GM21723 (cell line): Measurements from ENCODE around the gene LDLRAD4.
A peak's percentile ranks its signal among the peaks of the same experiment; 100 is the strongest.
"Not testable (repeated sequence)": the region's sequence is repeated elsewhere in the genome, so short reads cannot be mapped to it uniquely, and the experiment has no call there.

ENCODE experiments used
- ATAC-seq: cut with Tn5 transposase; IDR thresholded peaks from one replicate; pipeline ENCODE4 v1.9.1; 2021; ENCODE audit warnings: mild to moderate bottlenecking, moderate library complexity; ENCODE audit not compliant: unreplicated experiment

LDLRAD4 gene

GRCh38 chr18:13677350-13677749 lies 458.8 kb downstream of the LDLRAD4 start:
- not testable (repeated sequence) for ATAC-seq

GRCh38 chr18:13680612-13681011 lies 462.1 kb downstream of the LDLRAD4 start:
- ATAC-seq = peak; percentile 59

GRCh38 chr18:13681701-13682100 lies 463.1 kb downstream of the LDLRAD4 start:
- no peak for ATAC-seq

- ATAC-seq = no peak
Measured at GRCh38 chr18:13684546-13684945, 466.0 kb downstream of the LDLRAD4 start.

GRCh38 chr18:13688191-13689136 lies 469.9 kb downstream of the LDLRAD4 start:
- no peak for ATAC-seq

- ATAC-seq = not testable (repeated sequence)
Measured at GRCh38 chr18:13690060-13690459, 471.5 kb downstream of the LDLRAD4 start.

- not testable (repeated sequence) for ATAC-seq
Measured at GRCh38 chr18:13695337-13695736, 476.8 kb downstream of the LDLRAD4 start.

- no peak for ATAC-seq
Measured at GRCh38 chr18:13696961-13697360, 478.4 kb downstream of the LDLRAD4 start.

- no peak for ATAC-seq
Measured at GRCh38 chr18:13700153-13700552, 481.6 kb downstream of the LDLRAD4 start.
